Measurements from ENCODE around the gene ACAP3.
A peak's percentile ranks its signal among the peaks of the same experiment; 100 is the strongest.

The ACAP3 gene

DNA sequence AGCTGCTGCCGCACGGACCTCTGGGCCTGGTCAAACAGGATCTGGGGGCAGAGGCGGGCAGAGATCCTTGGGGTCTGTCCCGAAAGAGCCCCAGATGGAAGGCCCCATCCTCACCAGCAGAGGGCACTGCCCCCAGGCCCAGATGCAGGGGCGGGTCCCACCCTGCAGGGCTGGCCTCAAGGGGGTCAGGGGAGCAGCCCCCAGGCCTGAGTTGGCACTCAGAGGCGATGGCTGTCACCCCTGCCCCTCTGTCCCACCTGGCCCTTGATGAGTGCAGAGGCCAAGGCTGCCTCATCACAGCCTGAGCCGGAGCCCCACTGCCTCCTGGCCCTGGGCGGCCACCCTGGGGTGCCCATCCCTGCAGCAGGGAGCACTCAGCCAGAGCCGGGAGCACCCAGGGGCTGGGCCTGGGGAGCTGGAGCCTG is 5.7 kb downstream of the ACAP3 start:
- DNase-seq (ENCODE audit: low read depth in 3 of 3, low spot score in 1 of 3), result no peak

DNA sequence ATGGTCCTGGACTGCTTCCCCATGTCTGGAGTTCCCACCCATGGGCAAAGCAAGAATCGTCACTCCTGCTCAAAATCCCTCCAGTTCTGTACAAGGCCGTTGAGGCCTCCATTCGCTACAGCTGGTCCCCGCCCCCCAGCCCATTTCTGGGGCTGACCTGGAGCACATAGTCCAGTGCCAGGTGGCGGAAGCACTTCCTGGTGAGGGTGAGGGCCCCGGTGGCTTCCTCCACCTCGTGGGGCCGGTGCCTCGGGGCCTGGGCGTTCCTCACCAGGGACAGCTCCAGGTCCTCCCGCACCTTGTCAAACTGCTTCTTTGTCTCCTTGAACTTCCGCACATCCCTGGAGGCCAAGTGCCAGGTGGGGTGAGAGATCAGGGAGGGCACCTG is 7.4 kb downstream of the ACAP3 start:
- no peak for DNase-seq (ENCODE audit: low read depth in 3 of 3, low spot score in 1 of 3)

GRCh38 chr1:1299686-1300351 is 7.9 kb downstream of the ACAP3 start:
- no peak for DNase-seq (ENCODE audit: low read depth in 3 of 3, low spot score in 1 of 3)

DNA sequence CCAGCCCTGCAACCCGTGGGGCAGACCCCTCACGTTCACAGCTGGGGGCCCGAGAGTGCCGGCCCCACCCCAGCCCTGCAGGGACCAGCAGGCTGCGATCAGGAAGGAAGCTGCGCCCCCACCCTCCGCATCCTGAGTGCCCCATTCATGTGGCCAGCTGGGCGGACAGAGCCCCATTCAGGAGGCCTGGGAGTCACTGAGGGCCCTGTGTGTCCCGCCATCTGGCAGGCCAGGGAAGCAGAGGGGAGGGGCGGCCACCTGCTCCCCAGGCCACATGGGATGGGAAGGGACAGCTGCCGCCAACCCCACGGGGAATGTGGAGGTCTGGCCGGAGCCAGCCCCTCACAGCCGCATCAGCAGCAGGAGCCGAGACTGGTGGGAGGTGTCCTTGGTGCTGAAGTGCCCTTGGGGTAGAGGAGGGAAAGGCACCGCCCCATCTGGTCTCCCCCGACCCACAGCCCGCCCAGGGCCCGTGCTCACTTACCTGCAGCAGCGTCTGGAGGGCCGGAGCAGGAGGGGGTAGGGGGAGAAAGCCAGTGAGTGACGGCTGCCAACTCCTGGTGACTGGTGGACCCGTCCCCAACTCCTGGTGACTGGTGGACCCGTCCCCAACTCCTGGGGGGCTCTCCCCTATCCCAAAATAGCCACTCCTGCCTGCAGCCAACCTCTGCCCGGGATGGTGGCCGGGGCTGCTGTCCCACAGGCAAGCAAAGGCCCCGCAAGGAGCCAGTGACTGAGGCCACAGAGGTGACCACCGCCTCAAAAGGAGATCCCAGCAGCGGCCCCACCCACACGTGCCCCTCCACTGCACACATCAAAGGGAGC is 8.7 kb downstream of the ACAP3 start:
- DNase-seq (ENCODE audit: low read depth in 3 of 3, low spot score in 1 of 3), result no peak

DNA sequence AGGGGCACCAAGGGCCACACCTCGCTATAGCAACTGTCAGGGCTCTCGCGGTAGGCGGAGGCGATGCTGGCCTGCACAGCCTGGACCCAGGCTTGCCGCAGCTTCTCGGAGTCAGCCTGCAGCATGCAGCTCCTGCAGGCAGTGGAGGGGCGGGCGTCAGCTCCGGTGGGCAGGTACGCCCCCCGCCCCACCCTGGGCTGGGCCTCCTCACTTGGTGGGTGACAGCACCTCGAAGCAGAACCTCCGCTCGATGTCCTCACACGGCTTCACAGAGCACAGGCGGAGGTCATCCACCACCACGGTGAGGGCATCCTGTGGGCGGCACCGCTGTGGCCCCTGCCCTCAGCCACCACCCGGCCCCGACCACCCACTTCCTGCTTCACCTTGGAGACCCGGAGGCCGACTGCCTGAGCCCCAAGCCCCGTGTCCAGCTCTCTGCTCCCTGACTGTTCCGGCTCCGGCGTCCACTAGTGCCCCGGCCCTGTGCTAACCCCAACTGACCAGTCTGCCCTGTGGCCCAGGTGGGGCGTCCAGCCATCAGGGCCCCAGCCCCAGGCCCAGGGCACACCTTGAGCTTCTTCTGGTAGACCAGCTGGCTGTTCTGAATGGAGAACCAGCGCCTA is 9.8 kb downstream of the ACAP3 start:
- DNase-seq (ENCODE audit: low read depth in 3 of 3, low spot score in 1 of 3), result no peak

- DNase-seq (ENCODE audit: low read depth in 3 of 3, low spot score in 1 of 3), result no peak
Observed at GRCh38 chr1:1296070-1297061, 11.4 kb downstream of the ACAP3 start.

DNA sequence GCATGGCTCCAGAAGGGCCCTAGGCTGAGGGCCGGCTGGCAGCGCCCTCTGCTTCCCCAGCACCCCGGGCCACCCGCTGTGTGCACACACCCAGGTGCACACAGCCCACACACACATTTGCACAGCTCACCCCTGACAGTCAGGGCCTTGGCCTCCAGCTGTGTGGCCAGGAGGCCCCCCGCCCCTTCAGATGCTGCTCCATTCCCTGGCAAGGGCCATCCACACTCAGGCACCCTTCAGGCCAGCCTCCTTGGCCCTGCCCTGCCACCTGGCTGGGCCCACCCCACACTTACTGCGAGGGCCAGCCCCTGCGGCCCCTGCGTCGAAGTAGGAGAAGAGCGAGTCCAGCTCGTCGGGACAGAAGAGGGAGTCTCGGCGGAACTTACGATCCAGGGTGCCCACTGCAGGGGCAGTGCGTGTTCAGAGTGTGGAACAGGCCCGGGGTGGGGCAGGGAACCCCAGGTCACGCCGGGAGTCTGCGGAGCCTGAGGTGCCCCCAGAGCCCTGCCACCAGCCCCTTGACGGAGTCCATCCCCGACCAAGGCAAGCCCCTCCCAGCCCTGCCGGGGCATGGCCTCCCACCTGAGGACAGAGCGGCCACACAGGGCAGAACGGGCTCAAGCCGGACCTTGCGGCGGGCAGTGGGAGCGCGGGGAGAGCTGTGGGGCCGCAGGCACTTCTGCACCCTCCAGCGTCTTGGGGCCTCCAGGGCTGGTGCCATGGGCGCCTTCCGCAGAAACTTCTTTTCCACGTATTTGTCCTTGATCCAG is 12.4 kb downstream of the ACAP3 start:
- no peak for DNase-seq (ENCODE audit: low read depth in 3 of 3, low spot score in 1 of 3)

GRCh38 chr1:1294250-1294890 is 13.4 kb downstream of the ACAP3 start:
- DNase-seq (ENCODE audit: low read depth in 3 of 3, low spot score in 1 of 3), result no peak

GRCh38 chr1:1293263-1294249 is 14.2 kb downstream of the ACAP3 start:
- no peak for DNase-seq (ENCODE audit: low read depth in 3 of 3, low spot score in 1 of 3)

DNA sequence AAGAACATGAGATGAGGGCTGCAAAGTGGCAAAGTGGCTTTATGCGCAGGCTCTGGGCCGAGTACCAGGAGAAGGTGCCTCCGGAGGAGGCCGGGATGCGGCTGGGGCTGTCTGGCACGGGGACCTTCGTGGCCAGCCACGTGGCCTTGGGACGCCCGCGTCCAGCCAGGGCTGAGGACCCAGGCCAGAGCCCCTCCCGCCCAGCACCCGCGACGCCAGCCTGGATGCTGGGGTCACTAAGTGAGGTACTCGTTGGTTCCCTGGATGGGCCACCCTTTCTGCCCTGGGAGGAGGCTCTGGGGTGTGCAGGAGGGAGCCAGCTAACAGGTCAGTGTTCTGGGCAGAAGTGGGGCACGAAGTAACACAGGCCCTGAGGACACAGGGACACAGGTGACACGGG is 14.9 kb downstream of the ACAP3 start:
- no peak for DNase-seq (ENCODE audit: low read depth in 3 of 3, low spot score in 1 of 3)

GRCh38 chr1:1292442-1292779 is 15.3 kb downstream of the ACAP3 start:
- DNase-seq (ENCODE audit: low read depth in 3 of 3, low spot score in 1 of 3), result no peak

GRCh38 chr1:1291548-1292441 is 15.9 kb downstream of the ACAP3 start:
- DNase-seq (ENCODE audit: low read depth in 3 of 3, low spot score in 1 of 3), result peak in 2 of 3 donors; percentile 32 to 56

- DNase-seq (ENCODE audit: low read depth in 3 of 3, low spot score in 1 of 3), result no peak
Observed at GRCh38 chr1:1291023-1291528, 16.7 kb downstream of the ACAP3 start.

DNA sequence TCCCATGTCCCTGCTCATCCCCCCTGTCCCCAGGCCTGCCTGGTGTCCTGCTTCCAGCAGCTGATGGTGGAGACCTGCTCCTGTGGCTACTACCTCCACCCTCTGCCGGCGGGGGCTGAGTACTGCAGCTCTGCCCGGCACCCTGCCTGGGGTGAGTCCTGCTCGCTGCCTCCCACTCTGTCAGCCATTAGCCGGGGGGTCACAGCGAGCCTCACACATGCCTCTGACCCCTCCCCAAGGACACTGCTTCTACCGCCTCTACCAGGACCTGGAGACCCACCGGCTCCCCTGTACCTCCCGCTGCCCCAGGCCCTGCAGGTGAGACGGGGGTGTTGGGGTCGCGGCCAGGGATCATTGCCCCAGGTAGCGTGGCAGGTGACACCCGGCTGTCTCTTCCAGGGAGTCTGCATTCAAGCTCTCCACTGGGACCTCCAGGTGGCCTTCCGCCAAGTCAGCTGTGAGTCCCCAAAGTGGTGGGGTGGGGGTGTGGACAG is 17.4 kb downstream of the ACAP3 start:
- DNase-seq (ENCODE audit: low read depth in 3 of 3, low spot score in 1 of 3), result peak in 1 of 3 donors; percentile 63

- DNase-seq (ENCODE audit: low read depth in 3 of 3, low spot score in 1 of 3), result no peak
Observed at GRCh38 chr1:1287288-1288110, 20.2 kb downstream of the ACAP3 start.

Data from stimulated activated CD4-positive, alpha-beta T cell treated with anti-CD3 and anti-CD28 coated beads, TNF-alpha, amount 100 ng/mL, for 1 hour (primary cell).